HUES6 (cell line): ENCODE data around the gene SSTR5.

Experiments used
- H3K27ac ChIP-seq: 2 replicates; pipeline ENCODE4 v1.7.0; 2013; ENCODE audit warnings: low read depth, mild to moderate bottlenecking, low read length, inconsistent platforms
- H3K27me3 ChIP-seq: 2 replicates; pipeline ENCODE4 v1.6.1; 2013; ENCODE audit warnings: low read length; ENCODE audit not compliant: control insufficient read depth, insufficient read depth
- H3K36me3 ChIP-seq: 2 replicates; pipeline ENCODE4 v1.6.1; 2013; ENCODE audit warnings: low read length; ENCODE audit not compliant: control insufficient read depth, insufficient read depth
- H3K4me1 ChIP-seq: 2 replicates; pipeline ENCODE4 v1.6.1; 2013; ENCODE audit warnings: low read length; ENCODE audit not compliant: control insufficient read depth, insufficient read depth
- H3K4me3 ChIP-seq: 2 replicates; pipeline ENCODE4 v1.5.1; 2013; ENCODE audit warnings: low read depth, low read length
- H3K9ac ChIP-seq: one replicate; pipeline ENCODE4 v1.6.1; 2013; ENCODE audit warnings: mild to moderate bottlenecking, low read length
- H3K9me3 ChIP-seq: 2 replicates; pipeline ENCODE4 v1.6.1; 2013; ENCODE audit warnings: low read depth, low read length; ENCODE audit not compliant: control insufficient read depth, insufficient read depth

Gene SSTR5

GRCh38 chr16:1031666-1032065 lies 40.9 kb upstream of the SSTR5 start:
- no peaks in the 10 kb centered on the region for H3K36me3 ChIP-seq
- H3K4me1 ChIP-seq: peaks cover under 1% of the 10 kb centered on the region; the same call in 1 of the 2 replicates
- no peaks in the 10 kb centered on the region for H3K27me3 ChIP-seq
- no peak overlapping the region for H3K27ac ChIP-seq
- no peak overlapping the region for H3K9ac ChIP-seq
- peaks cover 14% of the 10 kb centered on the region; the same call in 1 of the 2 replicates for H3K9me3 ChIP-seq
- H3K4me3 ChIP-seq: no peak overlapping the region

DNA sequence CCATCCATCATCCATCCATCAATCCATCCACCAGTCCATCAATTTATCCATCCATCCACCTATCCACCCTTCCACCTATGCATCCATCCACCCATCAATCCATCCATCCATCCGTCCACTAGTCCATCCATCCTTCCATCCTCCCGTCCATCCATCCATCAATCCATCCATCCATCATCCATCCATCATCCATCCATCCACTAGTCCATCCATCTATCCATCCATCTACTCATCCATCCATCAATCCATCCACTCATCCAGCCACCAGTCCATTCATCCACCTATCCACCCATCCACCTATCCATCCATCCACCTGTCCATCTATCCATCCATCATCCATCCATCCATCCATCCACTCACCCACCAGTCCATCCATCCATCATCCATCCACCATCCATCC lies 39.9 kb upstream of the SSTR5 start:
- H3K4me1 ChIP-seq: peaks cover 8% of the 10 kb centered on the region; the same call in 1 of the 2 replicates
- peaks cover 14% of the 10 kb centered on the region; the same call in 1 of the 2 replicates for H3K9me3 ChIP-seq
- H3K27ac ChIP-seq: no peak overlapping the region
- H3K27me3 ChIP-seq: no peaks in the 10 kb centered on the region
- H3K9ac ChIP-seq: no peak overlapping the region
- H3K4me3 ChIP-seq: no peak overlapping the region
- H3K36me3 ChIP-seq: no peaks in the 10 kb centered on the region

DNA sequence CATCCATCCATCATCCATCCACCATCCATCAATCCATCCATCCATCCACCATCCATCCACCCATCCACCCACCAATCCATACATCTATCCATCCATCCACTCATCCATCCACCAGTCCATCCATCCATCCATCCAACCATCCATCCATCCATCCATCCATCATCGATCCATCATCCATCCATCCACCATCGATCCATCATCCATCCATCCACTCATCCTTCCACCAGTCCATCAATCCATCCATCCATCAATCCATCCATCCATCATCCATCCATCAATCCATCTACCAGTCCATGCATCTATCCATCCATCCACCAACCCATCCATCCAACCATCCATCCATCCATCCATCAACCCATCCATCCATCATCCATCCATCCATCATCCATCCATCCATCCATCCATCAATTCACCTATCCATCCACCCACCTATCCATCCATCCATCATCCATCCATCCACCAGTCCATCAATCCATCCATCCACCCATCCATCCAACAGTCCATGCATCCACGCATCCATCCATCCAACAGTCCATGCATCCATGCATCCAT lies 39.3 kb upstream of the SSTR5 start:
- Histone ChIP-seq H3K27ac (no peak overlapping the region), H3K4me3 (no peak overlapping the region), H3K36me3 (no peaks in the 10 kb centered on the region), H3K27me3 (no peaks in the 10 kb centered on the region), H3K9ac (no peak overlapping the region), H3K9me3 (peaks cover 14% of the 10 kb centered on the region; the same call in 1 of the 2 replicates), H3K4me1 (peaks cover 9% of the 10 kb centered on the region; the same call in 1 of the 2 replicates)

DNA sequence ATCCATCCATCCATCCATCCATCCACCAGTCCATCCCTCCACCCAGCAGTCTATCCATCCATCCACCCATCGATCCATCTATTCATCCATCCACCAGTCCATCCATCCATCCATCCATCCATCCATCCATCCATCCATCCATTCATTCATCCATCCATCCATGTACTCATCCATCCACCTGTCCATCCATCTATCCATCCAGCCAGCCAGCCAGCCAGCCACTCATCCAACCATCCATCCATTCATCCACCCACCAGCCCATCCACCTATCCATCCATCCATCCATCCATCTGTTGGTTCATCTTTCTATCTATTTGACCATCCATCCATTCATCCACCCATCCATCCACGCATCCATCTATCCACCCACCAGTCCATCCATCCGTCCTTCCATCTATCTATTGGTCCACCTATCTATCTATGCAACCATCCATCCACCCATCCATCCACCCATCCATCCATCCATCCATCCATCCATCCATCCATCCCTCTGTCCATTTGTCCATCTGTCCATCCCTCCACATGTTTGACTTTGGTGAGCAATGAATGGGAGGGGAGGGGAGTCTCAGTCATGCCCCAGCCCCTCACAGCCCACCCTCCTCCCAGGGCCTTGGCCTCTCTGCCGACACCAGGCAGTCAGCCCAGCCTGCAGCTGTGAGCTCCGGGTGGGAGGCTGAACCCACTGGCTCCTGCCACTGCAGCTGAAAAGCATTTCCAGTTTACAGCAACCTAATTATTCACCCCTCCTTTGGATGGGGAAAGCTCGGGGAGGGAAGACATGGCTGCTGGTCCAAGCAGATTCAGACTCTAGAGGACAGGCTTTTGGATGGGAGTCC lies 38.1 kb upstream of the SSTR5 start:
- Histone ChIP-seq H3K4me3 (no peak overlapping the region), H3K27ac (no peak overlapping the region), H3K4me1 (peaks cover 9% of the 10 kb centered on the region; the same call in 1 of the 2 replicates), H3K9me3 (peaks cover 14% of the 10 kb centered on the region; the same call in 1 of the 2 replicates), H3K27me3 (no peaks in the 10 kb centered on the region), H3K36me3 (no peaks in the 10 kb centered on the region), H3K9ac (no peak overlapping the region)

GRCh38 chr16:1035066-1035415 lies 37.5 kb upstream of the SSTR5 start:
- Histone ChIP-seq H3K9ac (no peak overlapping the region), H3K9me3 (peaks cover 14% of the 10 kb centered on the region; the same call in 1 of the 2 replicates), H3K27ac (no peak overlapping the region), H3K4me3 (no peak overlapping the region), H3K27me3 (no peaks in the 10 kb centered on the region), H3K36me3 (no peaks in the 10 kb centered on the region), H3K4me1 (peaks cover 9% of the 10 kb centered on the region; the same call in 1 of the 2 replicates)

- H3K4me1 ChIP-seq: peaks cover 9% of the 10 kb centered on the region; the same call in 1 of the 2 replicates
- no peaks in the 10 kb centered on the region for H3K27me3 ChIP-seq
- H3K9ac ChIP-seq: no peak overlapping the region
- H3K4me3 ChIP-seq: no peak overlapping the region
- H3K9me3 ChIP-seq: peaks cover 14% of the 10 kb centered on the region; the same call in 1 of the 2 replicates
- H3K36me3 ChIP-seq: no peaks in the 10 kb centered on the region
- no peak overlapping the region for H3K27ac ChIP-seq
Measured at GRCh38 chr16:1036166-1036565, 36.4 kb upstream of the SSTR5 start.

DNA sequence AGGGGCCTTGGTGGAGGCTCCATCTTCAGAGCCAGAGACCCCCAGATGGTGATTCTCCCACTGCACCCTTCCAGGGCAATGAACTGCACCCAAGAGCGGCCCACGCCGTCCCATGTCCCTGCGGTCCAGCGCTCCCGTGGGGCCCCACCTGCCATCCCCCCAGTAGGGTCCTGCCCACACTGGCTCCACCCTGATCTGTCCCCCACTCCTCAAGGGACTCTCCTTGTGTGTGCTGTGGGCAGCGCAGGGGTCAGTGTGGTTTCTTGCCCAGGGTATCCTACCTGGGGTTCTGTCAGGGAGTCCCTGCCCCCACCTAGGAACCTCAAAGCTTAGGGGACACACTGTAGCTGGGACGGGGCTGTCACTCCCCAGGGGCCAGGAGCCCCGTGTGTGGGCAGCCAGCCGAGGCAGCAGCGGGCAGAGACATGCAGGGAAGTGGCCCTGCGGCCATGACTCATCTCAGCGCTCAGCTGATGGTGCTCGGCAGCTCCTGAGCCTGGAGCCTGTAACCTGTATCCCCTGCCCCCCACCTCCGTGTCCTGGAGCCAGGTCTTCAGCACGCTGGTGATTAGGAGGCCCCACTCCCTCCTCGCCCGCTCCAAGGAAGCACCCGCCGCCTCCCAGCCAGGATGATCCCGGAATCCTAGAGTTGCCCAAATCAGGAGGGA lies 35.7 kb upstream of the SSTR5 start:
- H3K27ac ChIP-seq: no peak overlapping the region
- H3K4me3 ChIP-seq: no peak overlapping the region
- no peaks in the 10 kb centered on the region for H3K36me3 ChIP-seq
- H3K4me1 ChIP-seq: peaks cover 9% of the 10 kb centered on the region; the same call in 1 of the 2 replicates
- H3K27me3 ChIP-seq: no peaks in the 10 kb centered on the region
- H3K9ac ChIP-seq: no peak overlapping the region
- H3K9me3 ChIP-seq: peaks cover 18% of the 10 kb centered on the region

- Histone ChIP-seq H3K27me3 (no peaks in the 10 kb centered on the region), H3K36me3 (no peaks in the 10 kb centered on the region), H3K9ac (no peak overlapping the region), H3K4me1 (peaks cover 9% of the 10 kb centered on the region; the same call in 1 of the 2 replicates), H3K27ac (no peak overlapping the region), H3K9me3 (peaks cover 19% of the 10 kb centered on the region), H3K4me3 (no peak overlapping the region)
Measured at GRCh38 chr16:1037394-1038257, 34.9 kb upstream of the SSTR5 start.

- Histone ChIP-seq H3K9me3 (peaks cover 9% of the 10 kb centered on the region), H3K4me3 (no peak overlapping the region), H3K9ac (no peak overlapping the region), H3K27ac (no peak overlapping the region), H3K4me1 (peaks cover 9% of the 10 kb centered on the region; the same call in 1 of the 2 replicates), H3K27me3 (no peaks in the 10 kb centered on the region), H3K36me3 (no peaks in the 10 kb centered on the region)
Measured at GRCh38 chr16:1038932-1039331, 33.6 kb upstream of the SSTR5 start.

- Histone ChIP-seq H3K4me1 (peaks cover 9% of the 10 kb centered on the region; the same call in 1 of the 2 replicates), H3K4me3 (no peak overlapping the region), H3K27ac (no peak overlapping the region), H3K9ac (no peak overlapping the region), H3K27me3 (no peaks in the 10 kb centered on the region), H3K9me3 (peaks cover 7% of the 10 kb centered on the region), H3K36me3 (no peaks in the 10 kb centered on the region)
Measured at GRCh38 chr16:1039762-1040161, 32.8 kb upstream of the SSTR5 start.
